HCT116 (cell line): ENCODE results near the gene SYNPR. TPM values are rescaled to one million over a fixed set of nuclear protein-coding genes. Genes with fewer than 3 reads are reported as not detected.

Experiments used
- ATAC-seq: fragments of 200-7000 bp; cut with Tn5 transposase; 2 replicates; pipeline ENCODE4 v1.9.1; 2020; ENCODE audit warnings: mild to moderate bottlenecking, moderate library complexity
- BruUV-seq: library from RNA; stranded (reverse); fragments of 400-500 nt; replicated peaks from 2 replicates; lab custom pipeline; 2021; lab: Mats Ljungman, UMichigan
- CTCF ChIA-PET: fragments of 300-600 bp; sonication (Branson Sonifier 250); formaldehyde crosslinking; loops from one replicate; lab custom pipeline; 2021; ENCODE audit warnings: antibody characterized with exemption; lab: Charles Lee
- POLR2A ChIA-PET: fragments of 300-600, 350-600 bp; sonication (Branson Sonifier 250); formaldehyde crosslinking; loops from one replicate; lab custom pipeline; 2021; ENCODE audit warnings: antibody characterized with exemption; lab: Charles Lee
- RAD21 ChIA-PET, 2 experiments: fragments of 300-600 bp; sonication (Branson Sonifier 250); formaldehyde crosslinking; loops; one replicate each; lab custom pipeline; 2023; ENCODE audit warnings: low total read pairs in 2 of 2; ENCODE audit not compliant: uncharacterized antibody in 2 of 2, unreplicated experiment in 2 of 2, low non-redundant PET in 1 of 2; lab: Charles Lee
- DNase-seq: peaks from one replicate; pipeline ENCODE4 v3.0.0-alpha.2; 2010; ENCODE audit warnings: low read depth, low spot score
- H2AFZ ChIP-seq: fragments of 200-600 bp; shearing (Covaris generic), sonication (generic); 2 replicates; pipeline ENCODE4 v1.6.1; 2017; ENCODE audit warnings: low read depth, mixed run types, mixed read lengths, antibody characterized with exemption, low read length; ENCODE audit not compliant: poor library complexity, severe bottlenecking
- H3K27ac ChIP-seq: 2 replicates; pipeline ENCODE4 v1.5.1; 2012; ENCODE audit warnings: low read depth, low read length
- H3K27me3 ChIP-seq: fragments of 200-600 bp; sonication (generic); 2 replicates; pipeline ENCODE4 v1.6.1; 2016; ENCODE audit warnings: mixed run types, low read length, mixed read lengths; ENCODE audit not compliant: insufficient read depth
- H3K36me3 ChIP-seq, 2 experiments: fragments of 200-500 bp in 1 of 2; fragments of 200-600 bp in 1 of 2; sonication (Bioruptor generic) in 1 of 2; sonication (generic) in 1 of 2; 2 replicates each; pipeline versions ENCODE4 v1.5.1 to v1.6.1; 2014 to 2016; ENCODE audit warnings: low read length in 2 of 2, inconsistent platforms in 1 of 2, mixed read lengths in 1 of 2, mixed run types in 1 of 2; ENCODE audit not compliant: insufficient read depth in 2 of 2, control insufficient read depth in 1 of 2
- H3K4me1 ChIP-seq, 2 experiments: fragments of 200-600 bp in 1 of 2; sonication (generic) in 1 of 2; 2 replicates each; pipeline versions ENCODE4 v1.5.1 to v1.6.1; 2012 to 2017; ENCODE audit warnings: low read length in 2 of 2, inconsistent platforms in 1 of 2, mild to moderate bottlenecking in 1 of 2, mixed read lengths in 1 of 2, mixed run types in 1 of 2, moderate library complexity in 1 of 2; ENCODE audit not compliant: insufficient read depth in 2 of 2, control insufficient read depth in 1 of 2
- H3K4me2 ChIP-seq: fragments of 200-600 bp; sonication (generic); 2 replicates; pipeline ENCODE4 v1.6.1; 2017; ENCODE audit warnings: mixed run types, low read length, mixed read lengths
- H3K4me3 ChIP-seq, 2 experiments: fragments of 200-600 bp in 1 of 2; sonication (generic) in 1 of 2; replicated peaks in 1 of 2; 2 replicates each; pipeline ENCODE4 v1.5.1; 2011 to 2016; ENCODE audit warnings: low read length in 2 of 2, control low read depth in 1 of 2, low read depth in 1 of 2, mild to moderate bottlenecking in 1 of 2, mixed read lengths in 1 of 2, mixed run types in 1 of 2
- H3K79me2 ChIP-seq: fragments of 200-600 bp; sonication (generic); 2 replicates; pipeline ENCODE4 v1.6.1; 2017; ENCODE audit warnings: mild to moderate bottlenecking, mixed run types, low read length, moderate library complexity, mixed read lengths; ENCODE audit not compliant: insufficient read depth
- H3K9ac ChIP-seq: fragments of 200-600 bp; sonication (generic); 2 replicates; pipeline ENCODE4 v1.6.1; 2016; ENCODE audit warnings: low read length, mixed read lengths
- H3K9me2 ChIP-seq: fragments of 200-600 bp; sonication (generic), shearing (Covaris generic); 2 replicates; pipeline ENCODE4 v1.6.1; 2017; ENCODE audit warnings: mixed run types, mild to moderate bottlenecking, moderate library complexity; ENCODE audit not compliant: insufficient read depth
- H3K9me3 ChIP-seq, 2 experiments: fragments of 200-500 bp in 1 of 2; fragments of 200-600 bp in 1 of 2; sonication (Bioruptor generic) in 1 of 2; sonication (generic) in 1 of 2; 2 replicates each; pipeline ENCODE4 v1.6.1; 2014 to 2017; ENCODE audit warnings: low read length in 2 of 2, mixed read lengths in 2 of 2, inconsistent platforms in 1 of 2, low read depth in 1 of 2, mild to moderate bottlenecking in 1 of 2, mixed run types in 1 of 2, moderate library complexity in 1 of 2; ENCODE audit not compliant: control insufficient read depth in 1 of 2, insufficient read depth in 1 of 2
- H4K20me1 ChIP-seq: fragments of 200-600 bp; sonication (generic), shearing (Covaris generic); 2 replicates; pipeline ENCODE4 v1.6.1; 2017; ENCODE audit warnings: mixed run types, mild to moderate bottlenecking, moderate library complexity; ENCODE audit not compliant: insufficient read depth
- ATF3 ChIP-seq: IDR thresholded peaks from 2 replicates; pipeline ENCODE4 v1.6.1; 2012
- CEBPB ChIP-seq: IDR thresholded peaks from 2 replicates; pipeline ENCODE4 v1.6.1; 2012; ENCODE audit warnings: low read depth
- CTCF ChIP-seq, 3 experiments: fragments of 200-600 bp in 1 of 3; sonication (generic) in 1 of 3; IDR thresholded peaks in 2 of 3; conservative IDR thresholded peaks in 1 of 3; 2 replicates each; pipeline ENCODE4 v1.5.1; 2012 to 2017; ENCODE audit warnings: low read depth in 2 of 3, low read length in 2 of 3, antibody characterized with exemption in 1 of 3, borderline replicate concordance in 1 of 3, control low read depth in 1 of 3, mild to moderate bottlenecking in 1 of 3, mixed read lengths in 1 of 3, mixed run types in 1 of 3, moderate library complexity in 1 of 3; ENCODE audit not compliant: insufficient read depth in 1 of 3
- ELF1 ChIP-seq: IDR thresholded peaks from 2 replicates; pipeline ENCODE4 v1.6.1; 2012; ENCODE audit warnings: low read depth, borderline replicate concordance
- EZH2 ChIP-seq: fragments of 200-600 bp; sonication (generic); IDR thresholded peaks from 2 replicates; pipeline ENCODE4 v1.6.1; 2017; ENCODE audit warnings: antibody characterized with exemption, mixed run types
- FOSL1 ChIP-seq: IDR thresholded peaks from 2 replicates; pipeline ENCODE4 v1.6.1; 2012; ENCODE audit warnings: low read depth
- JUND ChIP-seq: IDR thresholded peaks from 2 replicates; pipeline ENCODE4 v1.6.1; 2012
- POLR2A ChIP-seq: IDR thresholded peaks from 2 replicates; pipeline ENCODE4 v1.7.0; 2011; ENCODE audit warnings: borderline replicate concordance; ENCODE audit not compliant: insufficient read depth, insufficient read length; ENCODE audit errors: extremely low read depth
- RAD21 ChIP-seq: IDR thresholded peaks from 2 replicates; pipeline ENCODE4 v1.6.1; 2012; ENCODE audit warnings: low read depth, mild to moderate bottlenecking
- SRF ChIP-seq: IDR thresholded peaks from 2 replicates; pipeline ENCODE4 v1.6.1; 2012; ENCODE audit warnings: low read depth
- ZFX ChIP-seq: fragments of 450-650 bp; IDR thresholded peaks from 2 replicates; pipeline ENCODE4 v1.6.1; 2017
- intact Hi-C: fragments of 100-400 bp; cut with micrococcal nuclease; formaldehyde crosslinking; loops from 2 replicates; pipeline ENCODE4 v1.10.0; 2022
- total RNA-seq: library from RNA; stranded (reverse); gene quantifications from one replicate; pipeline ENCODE4 v1.2.1, GENCODE V29; 2021; ENCODE audit not compliant: unreplicated experiment

The SYNPR gene
- total RNA-seq, 1 experiment from 2014 or later, result not detected

DNA sequence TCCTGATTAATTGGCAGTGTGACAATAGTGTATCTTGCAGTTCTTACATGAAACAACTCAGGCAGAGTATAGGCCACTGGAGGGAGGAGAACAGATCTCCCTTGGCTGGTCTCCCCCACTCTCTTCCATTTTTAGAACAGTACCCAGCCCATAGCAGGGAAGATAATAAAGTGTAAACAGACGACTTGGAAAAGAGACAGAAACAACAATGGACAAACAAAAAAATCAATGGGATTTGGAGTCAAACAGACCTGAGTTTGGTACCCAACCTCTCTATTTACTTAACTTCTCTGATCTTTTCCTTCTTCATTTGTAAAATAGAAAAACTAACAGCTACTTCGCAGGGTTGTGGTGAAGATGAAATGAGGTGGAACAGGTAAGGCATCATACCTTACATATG is 315.7 kb downstream of the SYNPR start:
- ATAC-seq, result no peak
- ChIA-PET RAD21 (no interaction called here), CTCF (no interaction called here), POLR2A (no interaction called here)
- DNase-seq, result no peak
- Histone ChIP-seq H3K4me1 (no peaks in the 10 kb centered on the region), H2AFZ (no peak overlapping the region), H3K36me3 (no peaks in the 10 kb centered on the region), H3K79me2 (no peaks in the 10 kb centered on the region), H3K9ac (no peak overlapping the region), H3K4me2 (no peak overlapping the region), H4K20me1 (no peaks in the 10 kb centered on the region), H3K27ac (no peak overlapping the region), H3K9me3 (peaks cover 0 to 2% of the 10 kb centered on the region in 2 experiments; a peak in 1 of 4 replicates), H3K4me3 (no peak overlapping the region), H3K9me2 (no peaks in the 10 kb centered on the region), H3K27me3 (no peaks in the 10 kb centered on the region)
- intact Hi-C loops, result no loop called here
- TF ChIP-seq JUND (no peak), CEBPB (no peak), CTCF (IDR thresholded peaks at IDR 0.05 in 2 of 3, conservative IDR thresholded peaks at IDR 0.05 in 1 of 3; ENCODE audit: borderline replicate concordance in 1 of 3, insufficient read depth in 1 of 3, low read depth in 2 of 3, low read length in 2 of 3) (no peak), ATF3 (no peak), ZFX (no peak), EZH2 (no peak), RAD21 (no peak), ELF1 (no peak), POLR2A (no peak), SRF (no peak), FOSL1 (no peak)
- BruUV-seq, result no TSS peak
